Muscle of leg (tissue), 11 donors: ENCODE data around the gene RBP7. TPM values are rescaled to one million over a fixed set of nuclear protein-coding genes. Genes with fewer than 3 reads are reported as not detected.
"Not testable (repeated sequence)": the region's sequence is repeated elsewhere in the genome, so short reads cannot be mapped to it uniquely, and the experiment has no call there.

ENCODE experiments used
- DNase-seq: peaks from one replicate; pipeline ENCODE4 v3.0.0; 2013
- H3K27ac ChIP-seq: one replicate; pipeline ENCODE4 v1.5.1; 2013; ENCODE audit warnings: mild to moderate bottlenecking, low read length, control low read depth
- H3K27me3 ChIP-seq: one replicate; pipeline ENCODE4 v1.6.1; 2013; ENCODE audit warnings: low read length; ENCODE audit not compliant: control insufficient read depth, insufficient read depth
- H3K36me3 ChIP-seq: one replicate; pipeline ENCODE4 v1.6.1; 2013; ENCODE audit warnings: low read length; ENCODE audit not compliant: control insufficient read depth, insufficient read depth
- H3K4me1 ChIP-seq: one replicate; pipeline ENCODE4 v1.6.1; 2013; ENCODE audit warnings: low read length; ENCODE audit not compliant: control insufficient read depth, insufficient read depth
- H3K4me3 ChIP-seq: one replicate; pipeline ENCODE4 v1.5.1; 2013; ENCODE audit warnings: low read length, control low read depth
- H3K9me3 ChIP-seq: replicated peaks from 2 replicates; pipeline ENCODE4 v1.6.1; 2013; ENCODE audit warnings: low read depth, low read length; ENCODE audit not compliant: control insufficient read depth
- WGBS: methylation state at CpG from one replicate; pipeline ENCODE4 v1.1.5; 2013; ENCODE audit warnings: missing lambda C conversion rate; ENCODE audit not compliant: insufficient coverage; 5-methylcytosine and 5-hydroxymethylcytosine counted together
- polyA plus RNA-seq, 8 donors: library from polyadenylated mRNA; unstranded; fragments of 120-200 nt; gene quantifications; one replicate each; pipeline versions ENCODE4 v1.2.1 to v1.2.3, GENCODE V29; 2013; ENCODE audit warnings: inconsistent platforms in 1 of 8, low replicate concordance in 1 of 8; ENCODE audit not compliant: insufficient read length in 8 of 8, insufficient read depth in 1 of 8
- total RNA-seq: library from RNA; stranded (reverse); fragments of 120-200 nt; gene quantifications from one replicate; pipeline ENCODE4 v1.2.4, GENCODE V29; 2013

The RBP7 gene
- total and polyA plus RNA-seq, 9 donors, result 1.9 to 5.7 (median 3.9) TPM

GRCh38 chr1:9993561-9994075 lies 3.4 kb upstream of the RBP7 start:
- Histone ChIP-seq H3K4me1 (peaks cover 3% of the 10 kb centered on the region), H3K9me3 (peaks cover under 1% of the 10 kb centered on the region), H3K27me3 (peaks cover 35% of the 10 kb centered on the region), H3K36me3 (no peaks in the 10 kb centered on the region), H3K4me3 (no peak overlapping the region), H3K27ac (no peak overlapping the region)
- WGBS, result 75% methylated on average over 6 of the region's 7 CpGs
- no peak for DNase-seq

- WGBS, result 91% methylated on average over 4 of the region's 8 CpGs
- peaks cover 34% of the 10 kb centered on the region for H3K27me3 ChIP-seq
These were observed 4.1 kb downstream of the RBP7 start for GRCh38 chr1:10001016-10001665.

GRCh38 chr1:10005248-10005647 lies 8.2 kb downstream of the RBP7 start:
- not testable (repeated sequence) for H3K4me3 ChIP-seq, H3K4me1 ChIP-seq, H3K36me3 ChIP-seq, H3K9me3 ChIP-seq, H3K27ac ChIP-seq, H3K27me3 ChIP-seq, DNase-seq
- WGBS, result no CpG with 5 or more reads among the region's 8 CpGs

More at GRCh38 chr1:10001016-10001665, 4.1 kb downstream of the RBP7 start:
- no peak overlapping the region for H3K4me3 ChIP-seq
- H3K36me3 ChIP-seq, result no peaks in the 10 kb centered on the region
- H3K4me1 ChIP-seq, result peaks cover 3% of the 10 kb centered on the region
- no peak for DNase-seq
- H3K27ac ChIP-seq, result no peak overlapping the region
- peaks cover 2% of the 10 kb centered on the region for H3K9me3 ChIP-seq

- H3K36me3 ChIP-seq, result no peaks in the 10 kb centered on the region
- no peak overlapping the region for H3K27ac ChIP-seq
- WGBS, result no CpG with 5 or more reads among the region's 4 CpGs
- H3K27me3 ChIP-seq, result no peaks in the 10 kb centered on the region
- H3K4me3 ChIP-seq, result no peak overlapping the region
- no peaks in the 10 kb centered on the region for H3K4me1 ChIP-seq
- peak; percentile 61 for DNase-seq
- no peaks in the 10 kb centered on the region for H3K9me3 ChIP-seq
These were observed 10.1 kb downstream of the RBP7 start for GRCh38 chr1:10007169-10007568.

DNA sequence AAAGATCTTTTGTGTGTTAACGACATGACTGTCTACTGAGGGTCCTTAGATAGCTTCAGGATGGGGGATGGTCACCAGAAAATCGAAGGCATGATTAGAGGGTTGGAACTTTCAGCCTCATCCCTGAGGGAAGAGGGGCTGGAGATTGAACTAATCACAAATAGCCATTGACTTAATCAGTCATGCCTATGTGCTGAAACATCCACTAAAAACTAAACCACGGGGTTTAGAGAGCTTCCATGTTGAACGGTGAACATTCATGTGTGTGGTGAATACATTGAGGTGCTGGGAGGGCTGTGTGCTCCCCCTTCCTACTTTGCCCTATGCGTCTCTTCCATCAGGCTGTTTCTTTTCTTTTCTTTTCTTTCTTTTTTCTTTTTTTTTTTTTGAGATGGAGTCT lies 17.0 kb downstream of the RBP7 start:
- no peaks in the 10 kb centered on the region for H3K36me3 ChIP-seq
- 100% methylated on average over 1 of the region's 5 CpGs for WGBS
- no peak overlapping the region for H3K27ac ChIP-seq
- no peak overlapping the region for H3K4me3 ChIP-seq
- H3K4me1 ChIP-seq, result peaks cover 3% of the 10 kb centered on the region
- DNase-seq, result no peak
- no peaks in the 10 kb centered on the region for H3K27me3 ChIP-seq
- H3K9me3 ChIP-seq, result no peaks in the 10 kb centered on the region

DNA sequence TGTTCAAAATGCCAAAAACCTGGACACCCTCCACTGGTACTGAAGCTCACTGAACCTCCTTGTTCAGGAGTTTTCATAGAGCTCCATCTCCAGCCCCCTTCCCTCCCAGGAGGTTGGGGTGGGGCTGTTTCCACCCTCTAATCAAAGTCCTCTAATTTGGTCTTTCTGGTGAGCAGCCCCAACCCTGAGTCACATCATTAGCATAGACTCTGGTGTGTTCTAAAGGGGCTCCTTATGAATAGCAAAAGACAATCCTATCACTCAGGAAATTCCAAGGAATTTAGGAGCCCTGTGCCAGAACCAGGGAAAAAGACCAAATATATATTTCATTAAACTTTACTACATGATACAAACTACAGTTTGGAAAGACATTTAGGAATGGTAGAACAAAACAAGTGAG lies 22.5 kb downstream of the RBP7 start:
- H3K4me3 ChIP-seq, result no peak overlapping the region
- peaks cover 3% of the 10 kb centered on the region for H3K4me1 ChIP-seq
- H3K36me3 ChIP-seq, result no peaks in the 10 kb centered on the region
- no peaks in the 10 kb centered on the region for H3K27me3 ChIP-seq
- no peak overlapping the region for H3K27ac ChIP-seq
- no peak for DNase-seq
- no peaks in the 10 kb centered on the region for H3K9me3 ChIP-seq

DNA sequence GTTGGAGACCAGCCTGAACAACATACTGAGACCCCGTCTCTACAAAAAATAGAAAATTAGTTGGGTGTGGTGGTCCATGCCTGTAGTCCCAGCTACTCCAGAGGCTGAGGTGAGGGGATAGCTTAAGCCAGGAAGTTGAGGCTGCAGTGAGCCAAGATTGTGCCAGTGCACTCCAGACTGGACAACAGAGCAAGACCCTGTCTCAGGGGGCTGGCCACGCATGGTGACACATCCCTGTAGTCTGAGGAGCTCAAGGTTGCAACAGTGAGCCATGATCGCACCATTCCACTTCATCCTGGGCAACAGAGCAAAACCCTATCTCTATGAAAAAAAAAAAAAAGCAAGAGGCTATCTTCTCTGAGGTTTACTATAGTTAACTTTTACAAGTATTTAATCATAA lies 23.1 kb downstream of the RBP7 start:
- no CpG with 5 or more reads among the region's 3 CpGs for WGBS

DNA sequence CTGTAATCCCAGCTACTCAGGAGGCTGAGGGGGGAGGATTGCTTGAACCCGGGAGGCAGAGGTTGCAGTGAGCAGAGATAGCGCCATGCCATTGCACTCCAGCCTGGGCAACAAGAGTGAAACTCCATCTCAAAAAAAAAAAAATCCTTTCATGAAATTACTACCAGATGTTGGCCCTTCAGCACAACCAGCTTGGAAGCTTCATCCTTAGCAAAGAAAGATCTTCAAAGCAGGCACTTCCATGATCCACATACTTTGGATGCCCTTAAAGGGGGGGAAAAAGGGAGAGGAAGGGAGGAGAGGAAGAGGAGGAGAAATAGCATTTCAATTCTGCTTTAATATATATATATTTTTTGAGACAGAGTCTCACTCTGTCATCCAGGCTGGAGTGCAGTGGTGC lies 23.6 kb downstream of the RBP7 start:
- not testable (repeated sequence) for DNase-seq, H3K27ac ChIP-seq, H3K4me1 ChIP-seq, H3K36me3 ChIP-seq, H3K4me3 ChIP-seq, H3K9me3 ChIP-seq, H3K27me3 ChIP-seq
- WGBS, result no CpG with 5 or more reads among the region's 2 CpGs

More for the DNA sequence above, 23.1 kb downstream of the RBP7 start:
- DNase-seq, result no peak
- H3K27ac ChIP-seq, result no peak overlapping the region
- H3K4me1 ChIP-seq, result peaks cover 3% of the 10 kb centered on the region
- H3K36me3 ChIP-seq, result no peaks in the 10 kb centered on the region
- no peaks in the 10 kb centered on the region for H3K9me3 ChIP-seq
- no peaks in the 10 kb centered on the region for H3K27me3 ChIP-seq
- no peak overlapping the region for H3K4me3 ChIP-seq

GRCh38 chr1:10021992-10022391 lies 25.0 kb downstream of the RBP7 start:
- H3K27me3 ChIP-seq, DNase-seq, H3K4me1 ChIP-seq, H3K9me3 ChIP-seq, H3K27ac ChIP-seq, H3K36me3 ChIP-seq, H3K4me3 ChIP-seq: not testable (repeated sequence)
- WGBS, result no CpG with 5 or more reads among the region's 4 CpGs

- Histone ChIP-seq H3K9me3 (no peaks in the 10 kb centered on the region), H3K27me3 (no peaks in the 10 kb centered on the region), H3K27ac (no peak overlapping the region), H3K4me3 (no peak overlapping the region), H3K4me1 (no peaks in the 10 kb centered on the region), H3K36me3 (no peaks in the 10 kb centered on the region)
- no peak for DNase-seq
- 100% methylated on average over 2 of the region's 7 CpGs for WGBS
These were observed 25.6 kb downstream of the RBP7 start for GRCh38 chr1:10022656-10023055.

GRCh38 chr1:10025354-10025753 lies 28.3 kb downstream of the RBP7 start:
- no peak for DNase-seq
- H3K36me3 ChIP-seq, result no peaks in the 10 kb centered on the region
- H3K9me3 ChIP-seq, result no peaks in the 10 kb centered on the region
- no peak overlapping the region for H3K4me3 ChIP-seq
- H3K27me3 ChIP-seq, result no peaks in the 10 kb centered on the region
- H3K27ac ChIP-seq, result no peak overlapping the region
- H3K4me1 ChIP-seq, result no peaks in the 10 kb centered on the region
- no CpG with 5 or more reads among the region's 2 CpGs for WGBS
